GM21367 (cell line): ENCODE results near the gene ALPP.
"Not testable (repeated sequence)": the region's sequence is repeated elsewhere in the genome, so short reads cannot be mapped to it uniquely, and the experiment has no call there.

Experiments
- ATAC-seq: cut with Tn5 transposase; IDR thresholded peaks from one replicate; pipeline ENCODE4 v1.9.1; 2021; ENCODE audit not compliant: unreplicated experiment

Gene ALPP

GRCh38 chr2:232379610-232380590 lies 1.3 kb downstream of the ALPP start:
- ATAC-seq = not testable (repeated sequence)

GRCh38 chr2:232381204-232382031 lies 2.9 kb downstream of the ALPP start:
- ATAC-seq = not testable (repeated sequence)

GRCh38 chr2:232382331-232383225 lies 4.0 kb downstream of the ALPP start:
- no peak for ATAC-seq

GRCh38 chr2:232384466-232384865 lies 5.9 kb downstream of the ALPP start:
- no peak for ATAC-seq

GRCh38 chr2:232385058-232385457 lies 6.5 kb downstream of the ALPP start:
- ATAC-seq = not testable (repeated sequence)

- no peak for ATAC-seq
These were observed 7.3 kb downstream of the ALPP start for GRCh38 chr2:232385660-232386489.

- ATAC-seq = no peak
These were observed 7.9 kb downstream of the ALPP start for GRCh38 chr2:232386490-232386739.

GRCh38 chr2:232386740-232387450 lies 8.3 kb downstream of the ALPP start:
- no peak for ATAC-seq

GRCh38 chr2:232387451-232388171 lies 9.1 kb downstream of the ALPP start:
- no peak for ATAC-seq

GRCh38 chr2:232388324-232388891 lies 9.9 kb downstream of the ALPP start:
- ATAC-seq = no peak

GRCh38 chr2:232389327-232389726 lies 10.8 kb downstream of the ALPP start:
- no peak for ATAC-seq

- no peak for ATAC-seq
These were observed 12.1 kb downstream of the ALPP start for GRCh38 chr2:232390661-232391060.

- no peak for ATAC-seq
These were observed 15.0 kb downstream of the ALPP start for GRCh38 chr2:232393556-232393955.

- ATAC-seq = not testable (repeated sequence)
These were observed 15.9 kb downstream of the ALPP start for GRCh38 chr2:232394431-232394830.

GRCh38 chr2:232395586-232395985 lies 17.0 kb downstream of the ALPP start:
- ATAC-seq = no peak

GRCh38 chr2:232396683-232397082 lies 18.1 kb downstream of the ALPP start:
- ATAC-seq = no peak

GRCh38 chr2:232398293-232399034 lies 19.9 kb downstream of the ALPP start:
- no peak for ATAC-seq
